Measurements from ENCODE around the gene GPSM3. TPM values are rescaled to one million over a fixed set of nuclear protein-coding genes. Genes with fewer than 3 reads are reported as not detected.

Gene GPSM3
- total RNA-seq, 1 experiment from 2014 or later = 11.8 TPM

GRCh38 chr6:32152769-32153563 is 39.5 kb downstream of the GPSM3 start:
- Mint-ChIP-seq H3K4me1 (peaks cover 35 to 51% of the 10 kb centered on the region in 2 experiments), H3K27ac (peak overlapping the region in 2 of 3 experiments; percentile 99; a peak in 6 of 7 replicates), H3K36me3 (ENCODE audit: insufficient read depth in 1 of 3, low read depth in 3 of 3) (peaks cover 19 to 26% (median 23%) of the 10 kb centered on the region in 3 experiments), H3K9me3 (no peaks in the 10 kb centered on the region), H3K4me3 (peak overlapping the region; percentile 97 to 98), H3K27me3 (ENCODE audit: low read depth) (peaks cover 4% of the 10 kb centered on the region)
- Histone ChIP-seq H4K20me1 (ENCODE audit: control insufficient read depth, insufficient read depth, insufficient read length) (no peaks in the 10 kb centered on the region), H3K79me2 (ENCODE audit: insufficient read depth, low read length) (no peaks in the 10 kb centered on the region; the same call in 1 of the 2 replicates), H2BK20ac (ENCODE audit: low read depth, low read length, poor library complexity, severe bottlenecking) (no peak overlapping the region), H3K4ac (ENCODE audit: low read depth, low read length) (no peak overlapping the region), H3K9me3 (ENCODE audit: control insufficient read depth, low read depth, low read length) (no peaks in the 10 kb centered on the region), H2BK12ac (ENCODE audit: insufficient read length, low read depth, low read length) (no peak overlapping the region), H3K23ac (ENCODE audit: insufficient read length, low read depth, low read length) (no peak overlapping the region), H3K4me2 (ENCODE audit: insufficient read depth, insufficient read length, low read length) (peak overlapping the region; percentile 81), H4K5ac (ENCODE audit: insufficient read length, low read depth, low read length) (no peak overlapping the region), H2BK15ac (ENCODE audit: low read depth, low read length) (no peak overlapping the region), H3K18ac (ENCODE audit: insufficient read length, low read depth, low read length) (no peak overlapping the region), H3K4me1 (ENCODE audit: insufficient read depth, low read length) (peaks cover 2% of the 10 kb centered on the region; the same call in 1 of the 2 replicates), H3K27ac (ENCODE audit: insufficient read length, low read depth, low read length) (no peak overlapping the region), H2BK5ac (ENCODE audit: insufficient read length, low read length) (no peak overlapping the region), H2AK5ac (ENCODE audit: insufficient read length, low read length) (no peak overlapping the region), H4K8ac (replicated peaks; ENCODE audit: insufficient read length, low read depth, low read length) (no peak overlapping the region), H3K56ac (ENCODE audit: insufficient read length, low read depth, low read length) (no peak overlapping the region), H3K23me2 (ENCODE audit: insufficient read length, low read depth, low read length, poor library complexity, severe bottlenecking) (peaks cover 41% of the 10 kb centered on the region), H2BK120ac (ENCODE audit: low read depth, low read length, poor library complexity, severe bottlenecking) (no peak overlapping the region), H4K91ac (ENCODE audit: insufficient read length, low read depth, low read length) (no peak overlapping the region), H3K9ac (ENCODE audit: extremely low read depth, insufficient read length, low read length) (peak overlapping the region; percentile 60), H3K14ac (ENCODE audit: insufficient read depth, low read length) (peak overlapping the region; percentile 2; the same call in 1 of the 2 replicates), H3K27me3 (ENCODE audit: insufficient read depth, low read length) (no peaks in the 10 kb centered on the region; the same call in 1 of the 2 replicates), H2AFZ (ENCODE audit: low read length) (no peak overlapping the region), H3K79me1 (ENCODE audit: insufficient read depth, low read depth, low read length, poor library complexity, severe bottlenecking) (no peaks in the 10 kb centered on the region), H3T11ph (ENCODE audit: low read length) (no peak overlapping the region)
- WGBS (ENCODE audit: extremely low coverage, insufficient read length, low lambda C conversion rate) = no CpG with 5 or more reads among the region's 35 CpGs
- TF ChIP-seq CTCF (conservative IDR thresholded peaks at IDR 0.05) = no peak
- peak; percentile 78 for DNase-seq

Data from H9 (cell line).